Endometrium (tissue), 2 donors: ENCODE measurements around the gene TNFSF8.

ENCODE experiments used
- FAIRE-seq: peaks from 2 replicates; lab custom pipeline; 2012; peaks lifted over from hg19 to GRCh38; lab: Jason Lieb, UNC
- donor health status: control.
- donor health status: control.

The TNFSF8 gene

GRCh38 chr9:114936581-114936980 lies 6.2 kb upstream of the TNFSF8 start:
- FAIRE-seq = no peak

GRCh38 chr9:114935119-114935518 lies 4.7 kb upstream of the TNFSF8 start:
- no peak for FAIRE-seq

- no peak for FAIRE-seq
Measured at GRCh38 chr9:114932502-114932901, 2.1 kb upstream of the TNFSF8 start.

GRCh38 chr9:114931407-114931806 lies 1.0 kb upstream of the TNFSF8 start:
- FAIRE-seq = no peak

GRCh38 chr9:114929201-114929600 lies 1.2 kb downstream of the TNFSF8 start:
- no peak for FAIRE-seq

- FAIRE-seq = no peak
Measured at GRCh38 chr9:114928671-114929070, 1.7 kb downstream of the TNFSF8 start.

- FAIRE-seq = no peak
Measured at GRCh38 chr9:114928136-114928535, 2.3 kb downstream of the TNFSF8 start.

GRCh38 chr9:114925672-114926071 lies 4.7 kb downstream of the TNFSF8 start:
- FAIRE-seq = no peak

- FAIRE-seq = no peak
Measured at GRCh38 chr9:114925039-114925438, 5.4 kb downstream of the TNFSF8 start.

GRCh38 chr9:114924327-114924726 lies 6.1 kb downstream of the TNFSF8 start:
- no peak for FAIRE-seq

- no peak for FAIRE-seq
Measured at GRCh38 chr9:114923918-114924317, 6.5 kb downstream of the TNFSF8 start.

GRCh38 chr9:114921171-114921570 lies 9.2 kb downstream of the TNFSF8 start:
- no peak for FAIRE-seq

- FAIRE-seq = no peak
Measured at GRCh38 chr9:114919611-114920010, 10.8 kb downstream of the TNFSF8 start.

- FAIRE-seq = no peak
Measured at GRCh38 chr9:114916481-114916880, 13.9 kb downstream of the TNFSF8 start.

- FAIRE-seq = no peak
Measured at GRCh38 chr9:114914139-114914538, 16.3 kb downstream of the TNFSF8 start.

- FAIRE-seq = no peak
Measured at GRCh38 chr9:114913656-114914055, 16.7 kb downstream of the TNFSF8 start.

- no peak for FAIRE-seq
Measured at GRCh38 chr9:114913217-114913616, 17.2 kb downstream of the TNFSF8 start.

GRCh38 chr9:114911167-114911821 lies 19.1 kb downstream of the TNFSF8 start:
- FAIRE-seq = peak; percentile 37

- no peak for FAIRE-seq
Measured at GRCh38 chr9:114910541-114910940, 19.9 kb downstream of the TNFSF8 start.

- no peak for FAIRE-seq
Measured at GRCh38 chr9:114909661-114910060, 20.7 kb downstream of the TNFSF8 start.

GRCh38 chr9:114908805-114909448 lies 21.5 kb downstream of the TNFSF8 start:
- FAIRE-seq = no peak

- FAIRE-seq = no peak
Measured at GRCh38 chr9:114908104-114908622, 22.2 kb downstream of the TNFSF8 start.

- FAIRE-seq = no peak
Measured at GRCh38 chr9:114906922-114907571, 23.3 kb downstream of the TNFSF8 start.
